TTC549 (cell line): ENCODE data around the gene NUP93.

ENCODE experiments used
- FAIRE-seq: peaks from 2 replicates; lab custom pipeline; 2012; peaks lifted over from hg19 to GRCh38; lab: Jason Lieb, UNC

NUP93 gene

DNA sequence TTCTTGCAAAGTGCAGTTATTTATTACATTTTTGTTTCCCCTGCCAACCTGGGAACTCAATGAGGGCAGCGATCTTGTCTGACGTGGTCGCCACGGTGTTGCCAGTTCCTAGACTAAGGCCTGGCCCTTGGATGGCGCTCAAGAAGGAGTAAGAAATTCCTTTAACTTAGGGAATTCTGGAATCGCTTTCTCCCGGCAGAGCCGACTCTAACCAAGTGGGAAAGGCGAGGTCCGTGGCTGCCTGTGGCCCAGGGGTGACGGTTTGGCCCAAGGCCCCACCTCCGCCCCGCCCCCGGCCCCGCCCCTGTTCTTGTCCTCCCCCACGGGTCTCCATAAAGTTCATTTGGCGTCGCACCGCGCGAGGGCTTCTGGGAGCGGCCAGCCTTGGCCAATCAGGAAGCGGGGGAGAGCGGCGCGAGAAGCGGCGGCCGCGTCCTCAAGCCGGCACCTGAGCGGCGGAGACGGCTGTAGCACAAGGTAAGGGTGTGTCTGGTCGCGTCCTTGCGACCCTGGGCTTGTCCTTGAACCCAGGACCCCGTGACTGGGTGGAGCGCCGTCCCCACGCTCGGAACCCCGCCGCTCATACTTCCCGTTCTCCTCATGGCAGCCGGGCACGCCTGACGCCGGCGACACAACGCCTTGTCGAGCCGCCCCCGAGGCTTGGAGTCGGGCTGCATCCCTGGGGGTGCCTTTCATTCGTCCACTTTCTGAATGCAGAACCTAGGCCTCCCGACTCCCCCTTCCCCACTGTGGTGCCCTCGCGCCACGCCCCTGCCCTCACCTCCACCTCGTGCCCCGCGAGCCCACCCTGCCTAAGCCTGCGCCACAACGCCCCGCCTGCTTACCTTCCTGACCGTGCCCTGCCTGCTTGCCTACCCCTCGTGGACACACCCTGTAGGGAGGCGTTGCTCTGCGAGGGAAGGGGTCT lies at the start of gene NUP93:
Gene NUP93 (plus strand): TSS at position 395 of the 928 bp plus-strand sequence. CDS start 18,119 bp downstream, outside the sequence.
- FAIRE-seq, result no peak

GRCh38 chr16:56681939-56682702 lies 47.8 kb upstream of the NUP93 start, which contains the start of gene MT1X:
MT1X (plus strand) TSS chr16:56682470; CDS start chr16:56682541, 71 bp downstream.
- FAIRE-seq, result no peak

DNA sequence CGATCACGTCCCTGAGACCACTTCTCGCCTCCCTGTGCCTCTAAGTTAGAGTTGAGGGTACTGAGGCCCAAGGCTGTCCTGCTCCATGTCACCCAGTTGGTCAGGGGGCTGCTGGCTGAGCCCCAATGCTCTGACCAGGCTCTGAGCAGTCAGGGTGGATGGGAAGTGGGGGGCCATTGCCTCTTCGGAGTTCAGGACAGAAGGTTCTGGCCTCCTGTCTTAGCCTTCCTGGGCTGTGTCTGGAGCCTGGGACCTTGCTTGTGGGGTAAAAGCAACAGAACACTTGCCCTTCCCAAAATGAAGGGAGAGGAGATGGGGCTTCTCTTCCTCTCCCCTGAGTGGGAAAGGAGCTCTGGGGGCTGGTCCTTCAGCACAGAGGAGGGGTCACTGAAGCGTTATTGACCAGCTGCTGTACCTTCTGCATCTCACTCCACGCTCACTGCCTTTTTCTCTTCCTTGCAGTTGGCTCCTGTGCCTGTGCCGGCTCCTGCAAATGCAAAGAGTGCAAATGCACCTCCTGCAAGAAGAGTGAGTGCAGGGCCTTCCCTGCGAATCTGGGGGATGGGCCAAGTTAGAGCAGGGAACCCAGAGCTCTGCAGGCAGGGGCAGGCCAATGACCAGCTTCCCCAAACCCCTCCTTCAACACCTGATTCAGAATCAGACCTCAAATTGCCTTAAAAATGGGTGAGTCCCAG lies 47.1 kb upstream of the NUP93 start:
- no peak for FAIRE-seq

GRCh38 chr16:56683424-56684172 lies 46.3 kb upstream of the NUP93 start:
- FAIRE-seq, result no peak

DNA sequence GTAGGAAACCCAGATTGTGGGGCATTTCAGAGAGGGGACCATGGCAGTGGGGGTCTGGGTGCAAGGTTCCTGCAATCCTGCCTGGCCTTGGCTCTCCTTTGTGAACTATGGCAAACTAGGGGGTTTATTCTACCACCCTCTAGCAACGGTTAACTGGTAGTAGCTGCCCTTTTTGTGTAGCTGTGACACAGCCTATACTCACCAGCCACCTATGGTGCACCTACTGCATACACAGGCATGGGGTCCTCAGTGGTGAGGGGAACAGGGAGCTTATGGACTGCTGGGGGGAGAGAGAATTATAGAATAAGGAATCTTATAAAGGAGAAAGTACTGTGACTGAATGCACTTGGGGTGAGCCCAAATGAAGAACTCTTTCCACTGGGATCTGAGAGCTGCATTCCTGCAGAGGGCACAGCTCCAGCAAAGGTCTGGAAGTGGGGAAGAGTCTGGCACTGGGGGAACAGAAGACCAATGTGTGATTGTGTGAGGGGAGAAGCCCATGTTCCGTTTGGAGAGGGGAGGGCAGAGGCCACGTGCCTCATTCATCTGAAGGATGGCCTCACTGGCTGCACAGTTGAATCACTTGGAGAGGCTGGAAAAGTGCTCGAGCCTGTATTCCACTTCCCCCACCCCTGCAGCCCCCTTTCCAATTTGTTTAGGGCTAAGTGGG lies 45.5 kb upstream of the NUP93 start:
- no peak for FAIRE-seq

DNA sequence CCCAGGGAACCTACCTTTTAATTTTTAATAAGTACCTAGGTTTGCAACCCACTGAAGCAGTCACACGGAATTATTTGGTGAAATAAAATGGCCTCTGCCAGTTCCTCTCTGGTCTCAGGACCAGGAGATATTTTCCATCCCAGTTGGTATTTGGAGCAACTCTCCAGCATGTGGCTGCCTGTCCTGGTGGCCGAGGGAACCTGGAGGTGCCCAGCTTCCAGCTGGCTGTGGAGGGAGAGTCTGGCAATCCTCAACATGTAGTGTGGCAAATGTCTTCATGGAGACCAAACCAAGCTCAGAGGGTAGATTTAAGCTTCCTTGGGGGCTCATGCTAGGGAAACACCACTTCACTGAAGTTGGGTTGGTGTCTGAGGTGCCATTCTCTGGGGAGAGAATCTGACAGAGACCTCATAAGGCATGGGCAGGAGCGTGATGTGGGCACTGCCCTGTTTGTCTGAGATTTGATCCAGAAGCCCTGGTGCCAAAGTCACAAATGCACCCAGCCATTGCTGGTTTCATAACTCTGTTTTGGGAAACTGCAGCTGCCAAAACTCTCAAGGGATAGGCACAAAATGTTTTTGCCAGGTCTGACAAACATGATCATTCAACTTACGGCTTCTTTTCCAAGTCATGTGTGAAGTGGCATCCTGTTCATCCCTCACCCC lies 44.9 kb upstream of the NUP93 start:
- no peak for FAIRE-seq

- FAIRE-seq, result no peak
Observed at GRCh38 chr16:56686758-56687157, 43.2 kb upstream of the NUP93 start.

GRCh38 chr16:56688762-56689161 lies 41.2 kb upstream of the NUP93 start:
- no peak for FAIRE-seq

GRCh38 chr16:56689171-56689570 lies 40.8 kb upstream of the NUP93 start:
- FAIRE-seq, result no peak

DNA sequence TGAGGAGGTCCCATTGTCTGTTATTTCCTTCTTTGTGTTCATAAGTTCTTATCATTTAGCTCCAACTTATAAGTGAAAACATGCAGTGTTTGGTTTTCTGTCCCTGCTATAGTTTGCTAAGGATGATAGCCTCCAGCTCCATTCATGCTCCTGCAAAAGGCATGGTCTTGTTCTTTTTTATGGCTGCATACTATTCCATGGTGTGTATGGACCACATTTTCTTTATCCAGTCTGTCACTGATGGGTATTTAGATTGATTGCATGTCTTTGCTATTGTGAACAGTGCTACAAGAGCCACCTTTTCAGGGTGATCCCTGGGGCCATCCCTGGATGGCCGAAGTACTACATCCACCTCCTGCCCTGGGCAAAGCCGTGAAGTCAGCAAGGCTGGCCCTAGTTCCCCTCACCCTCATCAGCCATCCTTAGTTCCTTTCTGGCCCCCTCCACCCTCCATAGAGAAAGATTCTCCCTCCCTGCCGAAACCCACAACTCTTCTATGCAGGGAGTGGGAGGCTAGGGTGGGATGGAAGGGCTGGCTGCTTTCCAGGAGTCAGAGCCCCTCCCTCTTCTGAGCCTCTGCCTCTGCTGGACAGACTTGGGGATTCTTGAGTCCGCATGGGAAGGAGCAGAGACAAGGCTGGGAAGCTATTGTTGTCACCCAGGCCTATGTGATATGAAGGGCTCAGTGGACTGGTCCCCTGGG lies 39.4 kb upstream of the NUP93 start:
- no peak for FAIRE-seq

GRCh38 chr16:56691885-56692284 lies 38.0 kb upstream of the NUP93 start:
- no peak for FAIRE-seq

- FAIRE-seq, result no peak
Observed at GRCh38 chr16:56695246-56695645, 34.7 kb upstream of the NUP93 start.

- FAIRE-seq, result no peak
Observed at GRCh38 chr16:56697456-56698155, 32.3 kb upstream of the NUP93 start.

DNA sequence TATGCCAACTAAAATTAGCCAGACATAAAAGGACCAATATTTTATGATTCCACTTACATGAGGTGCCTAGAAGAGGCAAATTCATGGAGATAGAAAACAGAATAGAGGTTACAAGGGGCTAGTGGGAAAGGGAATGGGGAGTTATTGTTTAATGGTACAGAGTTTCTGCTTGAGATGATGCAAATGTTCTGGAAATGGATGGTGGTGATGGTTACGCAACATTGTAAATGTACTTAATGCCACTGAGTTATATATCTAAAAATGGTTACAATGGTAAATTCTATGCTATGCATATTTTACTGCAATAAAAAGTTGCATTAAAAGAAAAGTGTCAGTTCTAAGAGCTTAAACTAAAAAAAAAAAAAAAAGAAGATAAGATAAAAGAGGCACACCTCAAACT lies 29.7 kb upstream of the NUP93 start:
- FAIRE-seq, result no peak

GRCh38 chr16:56700631-56701030 lies 29.3 kb upstream of the NUP93 start:
- FAIRE-seq, result no peak

DNA sequence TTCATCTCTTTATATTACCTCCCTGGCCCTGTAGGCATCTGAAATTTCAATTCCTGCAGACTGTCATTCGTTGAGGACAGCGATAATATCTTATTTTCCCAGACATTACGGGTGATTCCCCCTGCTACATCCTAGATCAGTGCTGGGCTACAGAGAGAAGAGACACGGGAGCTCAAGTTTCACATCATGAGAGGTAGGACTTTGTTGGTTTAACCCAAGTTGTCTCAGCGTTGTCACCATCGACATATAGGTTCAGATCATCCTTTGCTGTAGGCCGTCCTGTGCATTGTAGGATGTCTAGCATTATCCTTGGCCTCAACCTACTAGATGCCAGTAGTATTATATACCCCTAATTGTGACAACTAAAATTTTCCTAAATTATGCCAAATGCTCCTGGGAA lies 28.4 kb upstream of the NUP93 start:
- FAIRE-seq, result no peak

GRCh38 chr16:56702836-56703235 lies 27.1 kb upstream of the NUP93 start:
- no peak for FAIRE-seq

- no peak for FAIRE-seq
Observed at GRCh38 chr16:56708525-56709442, 21.1 kb upstream of the NUP93 start.
